NCI-H82 (cell line): ENCODE measurements around the gene PIK3C2G.
"Not testable (repeated sequence)": the region's sequence is repeated elsewhere in the genome, so short reads cannot be mapped to it uniquely, and the experiment has no call there.

ENCODE experiments used
- DNase-seq: peaks from one replicate; lab custom pipeline; 2025; lab: John Stamatoyannopoulos, UW

The PIK3C2G gene

DNA sequence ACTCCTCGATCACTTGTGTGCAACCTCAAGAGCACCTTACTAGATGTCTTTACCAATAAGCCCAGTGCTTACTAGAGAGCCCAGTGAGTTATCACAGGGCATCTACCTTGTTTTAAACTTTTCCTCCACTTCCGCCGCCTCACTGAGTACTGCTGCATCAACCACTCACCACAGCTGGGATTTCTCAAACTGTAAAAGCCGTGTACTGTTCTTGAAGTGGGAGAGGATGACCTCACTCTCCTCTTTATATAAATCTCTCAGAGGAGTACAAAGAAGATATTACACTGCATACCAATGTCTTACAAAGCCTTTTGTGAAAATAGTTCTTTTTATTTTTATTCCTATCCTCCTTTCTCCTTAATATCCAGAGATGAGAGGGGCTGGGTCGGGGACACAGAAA lies 382.4 kb downstream of the PIK3C2G start:
- DNase-seq: no peak

GRCh38 chr12:18644564-18644963 lies 383.2 kb downstream of the PIK3C2G start:
- DNase-seq: no peak

GRCh38 chr12:18646286-18646890 lies 385.1 kb downstream of the PIK3C2G start:
- DNase-seq: no peak

GRCh38 chr12:18651525-18651924 lies 390.2 kb downstream of the PIK3C2G start:
- DNase-seq: no peak

- DNase-seq: no peak
These were observed 391.3 kb downstream of the PIK3C2G start for GRCh38 chr12:18652596-18652995.

GRCh38 chr12:18653465-18653864 lies 392.1 kb downstream of the PIK3C2G start:
- no peak for DNase-seq

DNA sequence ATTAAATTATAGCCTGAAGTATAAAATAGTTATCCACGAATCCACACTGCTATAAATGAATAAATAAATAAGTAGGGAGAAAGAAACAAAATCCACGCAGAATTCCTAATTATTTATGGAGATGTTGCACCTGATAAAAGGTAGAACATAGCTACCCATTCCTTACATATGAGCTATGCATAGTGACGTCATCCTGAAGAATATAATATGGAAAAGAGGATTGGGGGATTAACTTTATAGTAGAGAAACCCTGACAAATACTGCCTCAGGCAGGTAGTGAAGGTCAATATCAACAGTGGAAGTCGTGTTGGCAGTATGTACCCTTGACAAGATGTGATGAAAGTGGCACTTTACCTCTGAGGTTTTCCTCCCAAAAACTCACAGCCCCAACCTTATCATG lies 394.0 kb downstream of the PIK3C2G start:
- no peak for DNase-seq

GRCh38 chr12:18658179-18658578 lies 396.9 kb downstream of the PIK3C2G start:
- no peak for DNase-seq

GRCh38 chr12:18658829-18659228 lies 397.5 kb downstream of the PIK3C2G start:
- DNase-seq: no peak

GRCh38 chr12:18676141-18676540 lies 414.8 kb downstream of the PIK3C2G start:
- DNase-seq: no peak

- no peak for DNase-seq
These were observed 415.8 kb downstream of the PIK3C2G start for GRCh38 chr12:18676996-18677588.

- DNase-seq: no peak
These were observed 420.5 kb downstream of the PIK3C2G start for GRCh38 chr12:18681818-18682217.

- DNase-seq: no peak
These were observed 422.2 kb downstream of the PIK3C2G start for GRCh38 chr12:18683327-18684013.

DNA sequence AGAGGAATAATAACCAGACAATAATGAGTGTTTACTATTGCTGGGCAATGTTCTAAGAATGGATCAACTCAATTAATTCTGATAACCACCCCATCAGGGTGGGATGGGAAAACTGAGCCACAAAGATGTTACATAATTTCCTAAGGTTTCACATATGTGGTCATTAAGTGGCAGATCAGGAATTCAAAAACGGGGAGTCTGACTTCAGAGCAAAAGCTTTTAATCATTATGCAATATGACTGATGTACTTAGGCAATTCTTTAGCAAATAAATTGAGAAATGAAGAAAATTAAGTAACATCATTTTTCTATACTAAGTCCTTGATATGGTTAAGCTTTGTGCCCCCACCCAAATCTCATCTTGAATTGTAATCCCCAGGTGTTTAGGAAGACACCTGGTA lies 423.1 kb downstream of the PIK3C2G start:
- no peak for DNase-seq

GRCh38 chr12:18689771-18690170 lies 428.5 kb downstream of the PIK3C2G start:
- no peak for DNase-seq

GRCh38 chr12:18690653-18691052 lies 429.3 kb downstream of the PIK3C2G start:
- no peak for DNase-seq

GRCh38 chr12:18693986-18694385 lies 432.7 kb downstream of the PIK3C2G start:
- DNase-seq: not testable (repeated sequence)

GRCh38 chr12:18696971-18697602 lies 435.8 kb downstream of the PIK3C2G start:
- no peak for DNase-seq
